ENCODE results near the gene SLC2A1.

Gene SLC2A1

DNA sequence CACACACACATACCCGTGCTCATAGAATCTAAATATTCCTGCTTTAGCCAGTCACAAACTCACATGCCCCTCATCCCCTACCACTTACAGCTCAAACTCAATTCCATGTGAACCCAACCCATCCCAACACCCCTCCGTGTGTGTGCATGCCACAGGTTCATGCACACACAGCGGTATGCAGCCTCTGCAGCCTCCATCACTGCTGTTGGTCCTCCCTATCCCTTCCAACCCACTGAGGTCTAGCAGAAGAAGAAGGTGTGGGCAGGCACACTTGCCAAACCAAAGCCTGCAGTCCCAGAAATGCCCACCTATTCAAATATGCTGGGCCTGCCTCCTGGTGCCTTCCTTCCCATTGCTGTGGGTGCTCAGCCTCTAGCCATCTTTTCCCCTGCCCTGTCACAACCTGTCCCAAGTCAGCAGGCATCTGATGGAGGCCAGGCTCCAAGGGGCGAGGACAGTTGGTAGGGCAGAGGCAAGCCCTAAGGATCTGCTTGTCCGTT is 26.2 kb downstream of the SLC2A1 start:
- Histone ChIP-seq H3K4me3 (ENCODE audit: extremely low read depth, insufficient read depth, low read length, poor library complexity, severe bottlenecking) (no peak overlapping the region), H3K9me3 (ENCODE audit: control insufficient read depth, low read length) (no peaks in the 10 kb centered on the region), H3K4me1 (ENCODE audit: control insufficient read depth, insufficient read depth, low read length, poor library complexity, severe bottlenecking) (peaks cover 16% of the 10 kb centered on the region), H3K27ac (ENCODE audit: low read depth, low read length, severe bottlenecking) (no peak overlapping the region), H3K36me3 (ENCODE audit: control insufficient read depth, insufficient read depth, low read length) (peaks cover 81% of the 10 kb centered on the region)
- 95 to 98% methylated on average over 5 of the region's 5 CpGs for WGBS, 2 experiments (ENCODE audit: insufficient coverage in 2 of 2)

DNA sequence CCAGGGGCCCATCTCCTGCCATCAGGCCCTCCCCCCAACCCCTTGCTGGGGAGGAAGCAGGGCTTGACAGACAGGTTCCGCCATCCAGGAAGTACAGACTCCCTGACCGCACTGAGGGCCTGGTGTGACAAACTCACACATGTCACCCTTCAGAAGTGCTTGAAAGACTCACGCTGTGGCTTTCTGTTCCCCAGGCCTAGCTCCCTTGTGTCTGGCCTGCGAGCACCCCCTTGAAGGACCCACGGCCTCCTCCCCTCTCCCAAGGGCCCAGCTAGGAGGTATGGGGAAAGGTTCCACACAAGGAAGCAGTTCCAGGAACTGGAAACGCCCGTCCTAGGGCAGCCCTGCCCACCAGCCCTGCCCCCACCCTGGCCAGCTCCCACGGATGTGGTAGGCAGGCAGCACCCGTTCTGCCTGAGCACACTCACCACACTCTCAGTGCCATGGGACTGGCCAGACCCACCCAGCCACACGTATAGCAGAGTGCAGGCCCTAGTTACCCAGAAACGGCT is 26.7 kb downstream of the SLC2A1 start:
- H3K4me1 ChIP-seq (ENCODE audit: control insufficient read depth, insufficient read depth, low read length, poor library complexity, severe bottlenecking): peaks cover 16% of the 10 kb centered on the region
- H3K36me3 ChIP-seq (ENCODE audit: control insufficient read depth, insufficient read depth, low read length): peaks cover 81% of the 10 kb centered on the region
- no peak overlapping the region for H3K4me3 ChIP-seq (ENCODE audit: extremely low read depth, insufficient read depth, low read length, poor library complexity, severe bottlenecking)
- H3K27ac ChIP-seq (ENCODE audit: low read depth, low read length, severe bottlenecking): peak overlapping the region; percentile 30
- WGBS, 2 experiments (ENCODE audit: insufficient coverage in 2 of 2): 83% methylated on average over 6 to 8 of the region's 11 CpGs
- no peaks in the 10 kb centered on the region for H3K9me3 ChIP-seq (ENCODE audit: control insufficient read depth, low read length)

GRCh38 chr1:42931108-42931539 is 27.5 kb downstream of the SLC2A1 start:
- no peak overlapping the region for H3K27ac ChIP-seq (ENCODE audit: low read depth, low read length, severe bottlenecking)
- peaks cover 83% of the 10 kb centered on the region for H3K36me3 ChIP-seq (ENCODE audit: control insufficient read depth, insufficient read depth, low read length)
- H3K4me1 ChIP-seq (ENCODE audit: control insufficient read depth, insufficient read depth, low read length, poor library complexity, severe bottlenecking): peaks cover 9% of the 10 kb centered on the region
- H3K4me3 ChIP-seq (ENCODE audit: extremely low read depth, insufficient read depth, low read length, poor library complexity, severe bottlenecking): no peak overlapping the region
- no peaks in the 10 kb centered on the region for H3K9me3 ChIP-seq (ENCODE audit: control insufficient read depth, low read length)
- 83 to 87% methylated on average over 7 of the region's 7 CpGs for WGBS, 2 experiments (ENCODE audit: insufficient coverage in 2 of 2)

DNA sequence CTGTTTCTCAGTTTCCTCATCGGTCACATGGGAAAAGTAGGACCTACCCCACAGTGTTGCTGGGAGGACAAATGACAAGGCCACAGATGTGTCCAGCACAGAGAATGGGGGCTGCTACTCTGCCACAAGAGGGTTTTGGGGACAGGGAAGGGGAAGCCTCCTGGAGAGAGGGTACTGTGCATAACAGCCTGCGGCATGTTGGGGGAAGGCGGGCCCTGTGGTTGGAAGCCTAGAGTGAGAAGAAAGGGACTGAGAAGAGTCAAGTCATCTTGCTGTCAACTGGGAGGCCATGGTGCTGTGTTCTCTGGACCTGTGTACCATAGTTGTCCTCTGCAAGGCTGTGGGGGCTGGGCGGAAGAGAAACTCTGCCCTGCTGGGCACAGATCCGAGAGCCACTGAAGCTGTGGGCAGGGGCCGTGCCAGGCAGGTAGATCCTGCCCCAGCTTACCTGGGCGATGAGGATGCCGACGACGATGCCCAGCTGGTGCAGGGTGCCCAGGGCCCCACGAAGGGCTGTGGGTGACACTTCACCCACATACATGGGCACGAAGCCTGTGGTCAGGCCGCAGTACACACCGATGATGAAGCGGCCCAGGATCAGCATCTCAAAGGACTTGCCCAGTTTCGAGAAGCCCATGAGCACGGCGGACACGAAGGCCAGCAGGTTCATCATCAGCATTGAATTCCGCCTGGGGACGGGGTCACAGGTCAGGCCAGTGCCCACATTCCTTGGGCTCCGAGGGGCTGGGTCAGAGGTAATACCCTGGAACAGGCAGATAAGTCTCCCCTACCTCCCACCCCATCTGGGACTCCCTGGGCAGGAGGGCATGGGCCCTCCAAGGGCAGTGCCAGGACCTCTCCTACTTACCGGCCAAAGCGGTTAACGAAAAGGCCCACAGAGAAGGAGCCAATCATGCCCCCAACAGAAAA is 28.2 kb downstream of the SLC2A1 start:
- WGBS, 2 experiments (ENCODE audit: insufficient coverage in 2 of 2): 97 to 98% methylated on average over 23 to 25 of the region's 25 CpGs
- no peak overlapping the region for H3K27ac ChIP-seq (ENCODE audit: low read depth, low read length, severe bottlenecking)
- H3K9me3 ChIP-seq (ENCODE audit: control insufficient read depth, low read length): no peaks in the 10 kb centered on the region
- peaks cover 8% of the 10 kb centered on the region for H3K4me1 ChIP-seq (ENCODE audit: control insufficient read depth, insufficient read depth, low read length, poor library complexity, severe bottlenecking)
- peaks cover 83% of the 10 kb centered on the region for H3K36me3 ChIP-seq (ENCODE audit: control insufficient read depth, insufficient read depth, low read length)
- H3K4me3 ChIP-seq (ENCODE audit: extremely low read depth, insufficient read depth, low read length, poor library complexity, severe bottlenecking): no peak overlapping the region

- 97% methylated on average over 15 to 24 of the region's 26 CpGs for WGBS, 2 experiments (ENCODE audit: insufficient coverage in 2 of 2)
- Histone ChIP-seq H3K27ac (ENCODE audit: low read depth, low read length, severe bottlenecking) (no peak overlapping the region), H3K4me1 (ENCODE audit: control insufficient read depth, insufficient read depth, low read length, poor library complexity, severe bottlenecking) (peaks cover 11% of the 10 kb centered on the region), H3K9me3 (ENCODE audit: control insufficient read depth, low read length) (no peaks in the 10 kb centered on the region), H3K4me3 (ENCODE audit: extremely low read depth, insufficient read depth, low read length, poor library complexity, severe bottlenecking) (no peak overlapping the region), H3K36me3 (ENCODE audit: control insufficient read depth, insufficient read depth, low read length) (peaks cover 76% of the 10 kb centered on the region)
These were observed 29.1 kb downstream of the SLC2A1 start for GRCh38 chr1:42929434-42930177.

DNA sequence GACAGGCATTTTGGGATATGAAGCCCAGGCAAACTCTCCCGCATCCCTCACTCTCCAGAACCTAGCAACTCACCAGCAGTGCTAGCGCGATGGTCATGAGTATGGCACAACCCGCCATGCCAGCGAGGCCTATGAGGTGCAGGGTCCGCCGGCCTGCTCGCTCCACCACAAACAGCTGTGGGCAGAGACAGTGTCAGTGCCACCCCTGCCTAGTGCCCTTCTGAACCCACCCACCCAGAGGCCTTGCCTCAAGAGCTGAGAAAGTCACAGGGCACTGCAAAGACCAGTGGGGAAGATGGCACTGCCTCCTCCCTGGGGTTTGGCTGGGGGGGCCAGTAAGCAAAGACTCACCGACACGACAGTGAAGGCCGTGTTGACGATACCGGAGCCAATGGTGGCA is 29.8 kb downstream of the SLC2A1 start:
- peaks cover 11% of the 10 kb centered on the region for H3K4me1 ChIP-seq (ENCODE audit: control insufficient read depth, insufficient read depth, low read length, poor library complexity, severe bottlenecking)
- no peak overlapping the region for H3K4me3 ChIP-seq (ENCODE audit: extremely low read depth, insufficient read depth, low read length, poor library complexity, severe bottlenecking)
- H3K27ac ChIP-seq (ENCODE audit: low read depth, low read length, severe bottlenecking): no peak overlapping the region
- 94 to 98% methylated on average over 6 to 12 of the region's 13 CpGs for whole genome bisulfite sequencing, 2 experiments (ENCODE audit: insufficient coverage in 2 of 2)
- peaks cover 74% of the 10 kb centered on the region for H3K36me3 ChIP-seq (ENCODE audit: control insufficient read depth, insufficient read depth, low read length)
- no peaks in the 10 kb centered on the region for H3K9me3 ChIP-seq (ENCODE audit: control insufficient read depth, low read length)

DNA sequence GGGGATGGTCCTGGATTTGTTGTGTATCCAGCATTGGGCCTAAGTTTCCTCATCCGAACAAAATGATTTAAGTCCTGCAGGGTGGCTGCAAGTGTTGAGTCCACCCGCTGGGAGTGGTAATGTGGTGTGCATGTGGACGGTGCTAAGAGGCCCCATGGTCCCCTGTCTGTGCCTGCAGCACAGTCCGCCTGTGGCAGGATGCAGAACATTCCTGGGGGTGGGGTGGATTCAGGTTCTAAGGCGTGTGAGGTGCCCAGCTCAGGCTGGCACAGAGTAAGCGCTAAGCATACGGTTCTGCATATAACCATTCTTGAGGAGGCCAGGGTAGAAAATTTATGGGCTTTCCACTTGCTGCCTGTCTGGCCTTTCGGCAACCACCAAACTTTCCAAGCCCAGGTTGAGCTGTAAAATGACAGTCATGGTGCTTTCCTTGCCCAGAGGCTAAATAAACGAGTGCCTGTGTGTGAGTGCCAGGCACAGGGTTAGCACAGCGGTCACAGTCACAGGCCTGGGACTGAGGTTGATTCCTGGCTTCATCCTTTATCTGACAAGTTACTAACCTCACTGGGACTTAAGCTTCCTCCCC is 30.7 kb downstream of the SLC2A1 start:
- peaks cover 65% of the 10 kb centered on the region for H3K36me3 ChIP-seq (ENCODE audit: control insufficient read depth, insufficient read depth, low read length)
- peaks cover 14% of the 10 kb centered on the region for H3K4me1 ChIP-seq (ENCODE audit: control insufficient read depth, insufficient read depth, low read length, poor library complexity, severe bottlenecking)
- no peaks in the 10 kb centered on the region for H3K9me3 ChIP-seq (ENCODE audit: control insufficient read depth, low read length)
- H3K27ac ChIP-seq (ENCODE audit: low read depth, low read length, severe bottlenecking): no peak overlapping the region
- WGBS, 2 experiments (ENCODE audit: insufficient coverage in 2 of 2): 94 to 96% methylated on average over 6 to 9 of the region's 10 CpGs
- no peak overlapping the region for H3K4me3 ChIP-seq (ENCODE audit: extremely low read depth, insufficient read depth, low read length, poor library complexity, severe bottlenecking)

DNA sequence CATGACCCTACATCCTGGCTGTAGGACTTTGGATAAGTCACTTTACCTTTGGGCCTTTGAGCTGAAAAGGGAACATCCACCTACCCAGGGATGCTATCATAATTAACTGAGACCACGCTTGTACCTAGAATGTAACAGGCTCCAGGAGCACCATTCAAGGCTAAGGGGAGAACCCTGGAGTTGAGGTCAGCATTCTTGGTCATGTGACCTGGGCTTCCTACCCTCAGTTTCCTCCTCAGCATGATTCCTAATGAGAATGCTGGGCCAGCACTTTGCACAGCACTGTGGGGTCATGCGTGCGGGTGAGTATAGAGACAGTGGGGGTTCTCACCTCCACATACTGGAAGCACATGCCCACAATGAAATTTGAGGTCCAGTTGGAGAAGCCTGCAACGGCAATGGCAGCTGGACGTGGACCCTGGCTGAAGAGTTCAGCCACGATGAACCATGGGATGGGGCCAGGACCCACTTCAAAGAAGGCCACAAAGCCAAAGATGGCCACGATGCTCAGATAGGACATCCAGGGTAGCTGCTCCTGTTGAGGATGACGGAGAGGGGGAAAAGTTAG is 31.3 kb downstream of the SLC2A1 start:
- H3K4me3 ChIP-seq (ENCODE audit: extremely low read depth, insufficient read depth, low read length, poor library complexity, severe bottlenecking): no peak overlapping the region
- H3K4me1 ChIP-seq (ENCODE audit: control insufficient read depth, insufficient read depth, low read length, poor library complexity, severe bottlenecking): peaks cover 14% of the 10 kb centered on the region
- H3K36me3 ChIP-seq (ENCODE audit: control insufficient read depth, insufficient read depth, low read length): peaks cover 65% of the 10 kb centered on the region
- WGBS, 2 experiments (ENCODE audit: insufficient coverage in 2 of 2): 88 to 92% methylated on average over 5 to 6 of the region's 8 CpGs
- no peak overlapping the region for H3K27ac ChIP-seq (ENCODE audit: low read depth, low read length, severe bottlenecking)
- no peaks in the 10 kb centered on the region for H3K9me3 ChIP-seq (ENCODE audit: control insufficient read depth, low read length)

DNA sequence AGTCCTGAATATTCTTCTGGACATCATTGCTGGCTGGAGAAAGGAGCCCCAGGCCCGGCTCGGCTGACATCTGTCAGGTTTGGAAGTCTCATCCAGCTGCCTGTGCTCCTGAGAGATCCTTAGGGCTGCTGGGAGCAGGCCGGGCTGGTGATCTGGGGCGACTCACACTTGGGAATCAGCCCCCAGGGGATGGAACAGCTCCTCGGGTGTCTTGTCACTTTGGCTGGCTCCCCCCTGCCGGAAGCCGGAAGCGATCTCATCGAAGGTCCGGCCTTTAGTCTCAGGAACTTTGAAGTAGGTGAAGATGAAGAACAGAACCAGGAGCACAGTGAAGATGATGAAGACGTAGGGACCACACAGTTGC is 31.8 kb downstream of the SLC2A1 start:
- 89 to 93% methylated on average over 9 to 11 of the region's 11 CpGs for WGBS, 2 experiments (ENCODE audit: insufficient coverage in 2 of 2)
- Histone ChIP-seq H3K4me1 (ENCODE audit: control insufficient read depth, insufficient read depth, low read length, poor library complexity, severe bottlenecking) (peaks cover 9% of the 10 kb centered on the region), H3K27ac (ENCODE audit: low read depth, low read length, severe bottlenecking) (no peak overlapping the region), H3K36me3 (ENCODE audit: control insufficient read depth, insufficient read depth, low read length) (peaks cover 65% of the 10 kb centered on the region), H3K9me3 (ENCODE audit: control insufficient read depth, low read length) (no peaks in the 10 kb centered on the region), H3K4me3 (ENCODE audit: extremely low read depth, insufficient read depth, low read length, poor library complexity, severe bottlenecking) (no peak overlapping the region)

DNA sequence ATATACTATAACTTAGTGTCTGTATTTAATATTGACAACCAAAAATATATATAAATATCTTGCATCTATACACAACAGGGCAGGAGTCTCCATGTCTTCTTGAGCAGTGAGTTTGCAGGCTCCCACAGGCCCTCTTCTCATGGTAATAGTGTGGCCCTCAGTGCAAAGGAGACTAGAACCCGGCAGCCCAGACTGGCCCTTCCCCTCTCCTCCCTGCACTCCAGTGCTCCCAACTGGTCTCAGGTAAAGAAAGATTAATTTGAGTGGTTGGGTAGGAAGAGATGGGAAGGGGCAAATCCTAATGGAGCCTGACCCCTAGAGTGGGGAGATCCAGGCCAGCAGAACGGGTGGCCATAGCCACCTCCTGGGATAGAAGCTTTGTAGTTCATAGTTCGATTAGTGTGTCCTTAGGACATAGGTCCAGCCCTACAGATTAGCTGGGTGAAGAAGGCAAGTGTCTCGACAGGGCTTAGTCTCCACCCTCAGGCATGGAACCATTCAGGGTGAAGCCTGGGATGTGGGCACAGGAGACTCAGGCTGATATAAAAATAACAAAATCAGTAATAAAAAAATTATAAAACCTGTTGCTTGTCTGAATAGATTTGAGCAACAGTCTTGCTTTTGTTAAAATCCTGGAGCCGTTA is 32.3 kb downstream of the SLC2A1 start:
- Histone ChIP-seq H3K36me3 (ENCODE audit: control insufficient read depth, insufficient read depth, low read length) (peaks cover 60% of the 10 kb centered on the region), H3K27ac (ENCODE audit: low read depth, low read length, severe bottlenecking) (no peak overlapping the region), H3K4me1 (ENCODE audit: control insufficient read depth, insufficient read depth, low read length, poor library complexity, severe bottlenecking) (peaks cover 7% of the 10 kb centered on the region), H3K4me3 (ENCODE audit: extremely low read depth, insufficient read depth, low read length, poor library complexity, severe bottlenecking) (no peak overlapping the region), H3K9me3 (ENCODE audit: control insufficient read depth, low read length) (no peaks in the 10 kb centered on the region)
- 94 to 98% methylated on average over 4 of the region's 5 CpGs for WGBS, 2 experiments (ENCODE audit: insufficient coverage in 2 of 2)
